GM12874 (cell line): ENCODE data around the gene IL2RA.

Source experiments
- TF ChIP-seq, protein P1 (sequence below): IDR thresholded peaks from 2 replicates; pipeline ENCODE4 v1.5.1; 2011; ENCODE audit warnings: low read depth, mild to moderate bottlenecking, control low read depth, low read length, moderate library complexity; ENCODE audit not compliant: insufficient read depth

The IL2RA gene

DNA sequence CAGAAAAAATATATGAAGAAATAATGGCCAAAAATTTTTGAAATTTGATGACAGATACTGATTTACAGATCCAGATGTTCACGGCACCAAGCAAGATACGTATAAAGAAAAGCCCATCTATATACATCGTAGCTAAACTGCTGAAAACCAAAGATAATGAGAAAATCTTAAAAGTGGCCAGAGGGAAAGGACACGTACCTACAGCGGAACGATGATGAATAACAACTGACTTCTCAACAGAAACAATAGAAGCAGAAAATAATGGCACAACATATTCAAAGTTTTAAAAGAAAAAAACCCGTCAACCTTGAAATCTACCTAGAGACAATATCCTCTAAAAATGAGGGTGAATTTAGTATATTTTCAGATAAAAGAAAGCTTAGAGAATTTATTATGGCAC, 31.9 kb downstream of the IL2RA start:
- TF ChIP-seq, protein P1, sequence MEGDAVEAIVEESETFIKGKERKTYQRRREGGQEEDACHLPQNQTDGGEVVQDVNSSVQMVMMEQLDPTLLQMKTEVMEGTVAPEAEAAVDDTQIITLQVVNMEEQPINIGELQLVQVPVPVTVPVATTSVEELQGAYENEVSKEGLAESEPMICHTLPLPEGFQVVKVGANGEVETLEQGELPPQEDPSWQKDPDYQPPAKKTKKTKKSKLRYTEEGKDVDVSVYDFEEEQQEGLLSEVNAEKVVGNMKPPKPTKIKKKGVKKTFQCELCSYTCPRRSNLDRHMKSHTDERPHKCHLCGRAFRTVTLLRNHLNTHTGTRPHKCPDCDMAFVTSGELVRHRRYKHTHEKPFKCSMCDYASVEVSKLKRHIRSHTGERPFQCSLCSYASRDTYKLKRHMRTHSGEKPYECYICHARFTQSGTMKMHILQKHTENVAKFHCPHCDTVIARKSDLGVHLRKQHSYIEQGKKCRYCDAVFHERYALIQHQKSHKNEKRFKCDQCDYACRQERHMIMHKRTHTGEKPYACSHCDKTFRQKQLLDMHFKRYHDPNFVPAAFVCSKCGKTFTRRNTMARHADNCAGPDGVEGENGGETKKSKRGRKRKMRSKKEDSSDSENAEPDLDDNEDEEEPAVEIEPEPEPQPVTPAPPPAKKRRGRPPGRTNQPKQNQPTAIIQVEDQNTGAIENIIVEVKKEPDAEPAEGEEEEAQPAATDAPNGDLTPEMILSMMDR: no peak

DNA sequence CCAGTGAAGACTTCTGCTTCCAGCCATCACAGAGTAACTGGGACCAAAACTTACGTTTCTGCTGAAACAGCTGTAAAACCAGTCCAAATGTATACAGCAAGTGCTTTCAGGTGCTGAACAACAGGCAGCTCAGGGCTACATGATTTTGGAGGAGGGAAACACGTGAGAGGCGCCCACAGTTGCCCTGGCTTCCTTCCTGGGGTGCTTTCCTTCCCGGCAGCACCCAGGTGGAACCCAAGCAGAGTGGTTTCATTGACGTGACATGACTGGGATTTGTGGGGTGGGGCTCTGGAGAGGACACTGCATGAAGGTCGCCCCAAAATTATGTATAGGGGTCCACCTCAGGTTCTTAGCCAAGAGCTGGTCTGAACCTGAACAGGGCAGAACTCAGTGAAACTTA, 34.2 kb downstream of the IL2RA start:
- TF ChIP-seq, protein P1: no peak

DNA sequence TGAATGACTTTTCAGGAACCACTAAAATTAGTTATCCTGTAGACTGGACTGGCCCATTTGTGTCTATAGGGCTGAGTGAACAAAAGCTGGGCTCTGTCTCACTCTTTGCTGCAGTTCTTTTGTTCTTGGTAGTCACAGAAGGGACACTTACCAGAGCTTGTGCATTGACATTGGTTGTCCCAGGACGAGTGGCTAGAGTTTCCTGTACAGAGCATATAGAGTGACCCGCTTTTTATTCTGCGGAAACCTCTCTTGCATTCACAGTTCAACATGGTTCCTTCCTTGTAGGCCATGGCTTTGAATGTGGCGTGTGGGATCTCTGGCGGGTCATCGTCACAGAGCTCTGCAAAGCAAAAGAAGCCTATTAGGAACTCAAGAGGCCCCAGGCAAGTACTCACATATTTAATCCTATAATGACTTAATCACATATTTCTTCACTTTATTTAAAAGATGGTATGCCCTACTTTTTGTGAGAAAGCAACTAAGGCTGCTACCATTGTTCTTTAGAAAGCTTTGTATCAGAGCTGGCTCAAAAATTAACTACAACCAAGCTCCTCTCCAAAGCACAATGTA, 36.4 kb downstream of the IL2RA start:
- TF ChIP-seq, protein P1: no peak

DNA sequence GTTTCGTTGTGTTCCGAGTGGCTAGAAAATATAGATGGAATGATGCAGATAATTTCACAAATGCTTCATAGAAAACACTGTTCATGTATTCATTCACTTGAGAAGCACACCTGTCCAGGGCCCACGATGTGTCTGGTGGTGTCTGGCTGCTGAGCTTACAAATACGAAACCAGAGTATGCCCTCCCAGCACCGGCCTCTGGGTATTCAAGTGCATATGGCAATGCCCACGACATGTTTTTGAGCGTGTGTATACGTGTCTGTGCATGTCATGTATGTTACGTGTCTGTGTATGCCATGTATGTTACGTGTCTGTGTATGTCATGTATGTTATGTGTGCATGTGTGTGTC, 37.9 kb downstream of the IL2RA start:
- TF ChIP-seq, protein P1: no peak

DNA sequence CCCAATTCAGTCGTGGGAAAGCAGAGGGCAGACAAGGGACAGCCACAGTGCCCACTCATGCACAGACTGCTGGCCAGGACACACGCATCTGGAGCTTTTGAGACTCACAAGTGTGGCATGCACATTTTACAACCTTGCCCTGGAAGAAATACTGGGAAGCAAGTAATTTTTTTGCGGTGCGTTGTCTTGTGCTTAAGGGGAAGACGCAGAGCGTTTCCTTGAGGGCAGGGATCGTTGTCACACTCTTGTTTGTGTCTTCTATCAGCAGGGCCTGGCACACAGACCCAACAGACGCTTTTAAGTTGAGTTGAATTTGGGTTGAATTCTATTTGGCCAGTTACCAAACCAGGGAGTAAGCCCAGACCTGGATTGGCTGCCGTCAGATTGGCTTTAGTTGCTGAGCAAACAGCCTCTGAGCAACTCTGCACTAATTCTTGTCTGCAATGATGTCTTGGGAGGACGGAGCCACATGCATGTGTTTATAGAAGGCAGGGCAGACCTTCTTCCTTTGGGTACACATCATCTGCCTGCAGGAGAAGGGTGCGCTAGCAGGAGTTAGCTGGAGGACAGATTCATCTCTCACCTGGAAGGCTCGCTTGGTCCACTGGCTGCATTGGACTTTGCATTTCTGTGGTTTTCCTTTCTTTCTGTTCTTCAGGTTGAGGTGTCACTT, 38.4 kb downstream of the IL2RA start:
- TF ChIP-seq, protein P1: no peak

DNA sequence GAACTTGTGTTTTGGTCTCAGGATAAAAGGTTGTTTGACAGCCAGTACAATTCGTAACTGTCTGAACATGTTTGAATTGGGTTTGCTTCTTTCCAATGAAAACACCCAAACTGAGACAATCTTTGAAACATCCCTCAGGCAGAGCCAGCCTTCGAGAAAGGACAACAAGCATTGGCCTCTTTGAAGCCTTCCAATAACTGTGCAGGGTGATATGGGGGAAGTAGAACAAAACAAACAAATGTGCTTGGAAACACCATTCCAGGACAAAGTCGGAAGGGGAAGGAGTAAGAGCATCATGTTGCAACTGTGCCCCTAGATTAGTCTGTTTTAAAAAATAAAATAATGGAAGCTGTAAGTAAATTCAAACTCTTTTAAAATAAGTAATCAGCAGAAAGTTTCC, 39.5 kb downstream of the IL2RA start:
- TF ChIP-seq, protein P1: no peak

DNA sequence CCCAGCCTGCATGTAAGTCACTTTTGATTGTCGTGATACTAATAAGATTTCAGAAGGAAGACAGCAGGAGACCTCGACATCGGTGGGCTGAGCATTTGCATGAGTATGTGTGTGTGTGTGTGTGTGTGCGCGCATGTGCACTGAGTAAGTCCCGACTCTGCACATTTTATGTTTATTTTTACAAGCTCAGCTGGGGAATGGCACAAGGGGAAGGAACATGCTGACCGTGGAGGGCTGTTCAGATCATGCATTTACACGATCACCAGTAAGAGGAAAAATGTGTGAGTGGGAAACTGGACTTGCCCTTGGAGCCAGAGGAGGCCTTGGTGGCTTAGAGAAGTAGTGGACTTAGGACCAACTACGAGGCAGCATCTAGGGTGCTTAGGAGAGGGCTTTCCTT, 41.3 kb downstream of the IL2RA start:
- TF ChIP-seq, protein P1: no peak
